ENCODE results near the gene ANO9. TPM values are rescaled to one million over a fixed set of nuclear protein-coding genes. Genes with fewer than 3 reads are reported as not detected.
A peak's percentile ranks its signal among the peaks of the same experiment; 100 is the strongest.

ANO9 gene
- total and polyA plus RNA-seq, 2 experiments from 2014 or later: 9.0 to 10.2 TPM

DNA sequence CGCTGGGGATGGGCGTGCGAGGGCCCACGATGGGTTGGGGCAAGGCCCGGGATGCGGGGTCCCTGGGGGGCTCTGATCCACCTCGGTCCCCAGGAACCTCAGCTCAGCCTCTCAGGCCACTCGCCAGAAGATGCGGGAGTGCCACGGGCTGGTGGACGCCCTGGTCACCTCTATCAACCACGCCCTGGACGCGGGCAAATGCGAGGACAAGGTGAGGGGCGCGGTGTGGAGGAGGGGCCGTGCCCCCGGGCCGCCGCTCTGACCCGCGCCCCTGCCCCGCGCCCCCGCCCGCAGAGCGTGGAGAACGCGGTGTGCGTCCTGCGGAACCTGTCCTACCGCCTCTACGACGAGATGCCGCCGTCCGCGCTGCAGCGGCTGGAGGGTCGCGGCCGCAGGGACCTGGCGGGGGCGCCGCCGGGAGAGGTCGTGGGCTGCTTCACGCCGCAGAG is 41.5 kb downstream of the ANO9 start:
- H3K79me2 ChIP-seq (replicated peaks; ENCODE audit: insufficient read depth): no peaks in the 10 kb centered on the region
- H3K4me2 ChIP-seq: no peak overlapping the region
- TF ChIP-seq POLR2AphosphoS5 (IDR thresholded peaks at IDR 0.05; ENCODE audit: low read depth): no peak
- TF ChIP-seq, protein P1, sequence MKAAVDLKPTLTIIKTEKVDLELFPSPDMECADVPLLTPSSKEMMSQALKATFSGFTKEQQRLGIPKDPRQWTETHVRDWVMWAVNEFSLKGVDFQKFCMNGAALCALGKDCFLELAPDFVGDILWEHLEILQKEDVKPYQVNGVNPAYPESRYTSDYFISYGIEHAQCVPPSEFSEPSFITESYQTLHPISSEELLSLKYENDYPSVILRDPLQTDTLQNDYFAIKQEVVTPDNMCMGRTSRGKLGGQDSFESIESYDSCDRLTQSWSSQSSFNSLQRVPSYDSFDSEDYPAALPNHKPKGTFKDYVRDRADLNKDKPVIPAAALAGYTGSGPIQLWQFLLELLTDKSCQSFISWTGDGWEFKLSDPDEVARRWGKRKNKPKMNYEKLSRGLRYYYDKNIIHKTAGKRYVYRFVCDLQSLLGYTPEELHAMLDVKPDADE (IDR thresholded peaks at IDR 0.05): no peak
- TF ChIP-seq JUNB (IDR thresholded peaks at IDR 0.05; ENCODE audit: unreplicated experiment): no peak
- TF ChIP-seq EZH2phosphoT487 (IDR thresholded peaks at IDR 0.05; ENCODE audit: unreplicated experiment): no peak
- no peak for TF ChIP-seq NANOG (IDR thresholded peaks at IDR 0.05; ENCODE audit: borderline replicate concordance)
- TF ChIP-seq, protein P2, sequence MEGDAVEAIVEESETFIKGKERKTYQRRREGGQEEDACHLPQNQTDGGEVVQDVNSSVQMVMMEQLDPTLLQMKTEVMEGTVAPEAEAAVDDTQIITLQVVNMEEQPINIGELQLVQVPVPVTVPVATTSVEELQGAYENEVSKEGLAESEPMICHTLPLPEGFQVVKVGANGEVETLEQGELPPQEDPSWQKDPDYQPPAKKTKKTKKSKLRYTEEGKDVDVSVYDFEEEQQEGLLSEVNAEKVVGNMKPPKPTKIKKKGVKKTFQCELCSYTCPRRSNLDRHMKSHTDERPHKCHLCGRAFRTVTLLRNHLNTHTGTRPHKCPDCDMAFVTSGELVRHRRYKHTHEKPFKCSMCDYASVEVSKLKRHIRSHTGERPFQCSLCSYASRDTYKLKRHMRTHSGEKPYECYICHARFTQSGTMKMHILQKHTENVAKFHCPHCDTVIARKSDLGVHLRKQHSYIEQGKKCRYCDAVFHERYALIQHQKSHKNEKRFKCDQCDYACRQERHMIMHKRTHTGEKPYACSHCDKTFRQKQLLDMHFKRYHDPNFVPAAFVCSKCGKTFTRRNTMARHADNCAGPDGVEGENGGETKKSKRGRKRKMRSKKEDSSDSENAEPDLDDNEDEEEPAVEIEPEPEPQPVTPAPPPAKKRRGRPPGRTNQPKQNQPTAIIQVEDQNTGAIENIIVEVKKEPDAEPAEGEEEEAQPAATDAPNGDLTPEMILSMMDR (conservative IDR thresholded peaks at IDR 0.05; ENCODE audit: low read depth in 2 of 2): no peak
- TF ChIP-seq, protein P3, sequence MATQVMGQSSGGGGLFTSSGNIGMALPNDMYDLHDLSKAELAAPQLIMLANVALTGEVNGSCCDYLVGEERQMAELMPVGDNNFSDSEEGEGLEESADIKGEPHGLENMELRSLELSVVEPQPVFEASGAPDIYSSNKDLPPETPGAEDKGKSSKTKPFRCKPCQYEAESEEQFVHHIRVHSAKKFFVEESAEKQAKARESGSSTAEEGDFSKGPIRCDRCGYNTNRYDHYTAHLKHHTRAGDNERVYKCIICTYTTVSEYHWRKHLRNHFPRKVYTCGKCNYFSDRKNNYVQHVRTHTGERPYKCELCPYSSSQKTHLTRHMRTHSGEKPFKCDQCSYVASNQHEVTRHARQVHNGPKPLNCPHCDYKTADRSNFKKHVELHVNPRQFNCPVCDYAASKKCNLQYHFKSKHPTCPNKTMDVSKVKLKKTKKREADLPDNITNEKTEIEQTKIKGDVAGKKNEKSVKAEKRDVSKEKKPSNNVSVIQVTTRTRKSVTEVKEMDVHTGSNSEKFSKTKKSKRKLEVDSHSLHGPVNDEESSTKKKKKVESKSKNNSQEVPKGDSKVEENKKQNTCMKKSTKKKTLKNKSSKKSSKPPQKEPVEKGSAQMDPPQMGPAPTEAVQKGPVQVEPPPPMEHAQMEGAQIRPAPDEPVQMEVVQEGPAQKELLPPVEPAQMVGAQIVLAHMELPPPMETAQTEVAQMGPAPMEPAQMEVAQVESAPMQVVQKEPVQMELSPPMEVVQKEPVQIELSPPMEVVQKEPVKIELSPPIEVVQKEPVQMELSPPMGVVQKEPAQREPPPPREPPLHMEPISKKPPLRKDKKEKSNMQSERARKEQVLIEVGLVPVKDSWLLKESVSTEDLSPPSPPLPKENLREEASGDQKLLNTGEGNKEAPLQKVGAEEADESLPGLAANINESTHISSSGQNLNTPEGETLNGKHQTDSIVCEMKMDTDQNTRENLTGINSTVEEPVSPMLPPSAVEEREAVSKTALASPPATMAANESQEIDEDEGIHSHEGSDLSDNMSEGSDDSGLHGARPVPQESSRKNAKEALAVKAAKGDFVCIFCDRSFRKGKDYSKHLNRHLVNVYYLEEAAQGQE (IDR thresholded peaks at IDR 0.05; ENCODE audit: unreplicated experiment): no peak
- no peak for TF ChIP-seq CREB1 (CRISPR knock-in tag; IDR thresholded peaks at IDR 0.05; ENCODE audit: low read depth)
- TF ChIP-seq EZH2 (IDR thresholded peaks at IDR 0.05; ENCODE audit: low read depth, unreplicated experiment): no peak
- TF ChIP-seq, protein P4, sequence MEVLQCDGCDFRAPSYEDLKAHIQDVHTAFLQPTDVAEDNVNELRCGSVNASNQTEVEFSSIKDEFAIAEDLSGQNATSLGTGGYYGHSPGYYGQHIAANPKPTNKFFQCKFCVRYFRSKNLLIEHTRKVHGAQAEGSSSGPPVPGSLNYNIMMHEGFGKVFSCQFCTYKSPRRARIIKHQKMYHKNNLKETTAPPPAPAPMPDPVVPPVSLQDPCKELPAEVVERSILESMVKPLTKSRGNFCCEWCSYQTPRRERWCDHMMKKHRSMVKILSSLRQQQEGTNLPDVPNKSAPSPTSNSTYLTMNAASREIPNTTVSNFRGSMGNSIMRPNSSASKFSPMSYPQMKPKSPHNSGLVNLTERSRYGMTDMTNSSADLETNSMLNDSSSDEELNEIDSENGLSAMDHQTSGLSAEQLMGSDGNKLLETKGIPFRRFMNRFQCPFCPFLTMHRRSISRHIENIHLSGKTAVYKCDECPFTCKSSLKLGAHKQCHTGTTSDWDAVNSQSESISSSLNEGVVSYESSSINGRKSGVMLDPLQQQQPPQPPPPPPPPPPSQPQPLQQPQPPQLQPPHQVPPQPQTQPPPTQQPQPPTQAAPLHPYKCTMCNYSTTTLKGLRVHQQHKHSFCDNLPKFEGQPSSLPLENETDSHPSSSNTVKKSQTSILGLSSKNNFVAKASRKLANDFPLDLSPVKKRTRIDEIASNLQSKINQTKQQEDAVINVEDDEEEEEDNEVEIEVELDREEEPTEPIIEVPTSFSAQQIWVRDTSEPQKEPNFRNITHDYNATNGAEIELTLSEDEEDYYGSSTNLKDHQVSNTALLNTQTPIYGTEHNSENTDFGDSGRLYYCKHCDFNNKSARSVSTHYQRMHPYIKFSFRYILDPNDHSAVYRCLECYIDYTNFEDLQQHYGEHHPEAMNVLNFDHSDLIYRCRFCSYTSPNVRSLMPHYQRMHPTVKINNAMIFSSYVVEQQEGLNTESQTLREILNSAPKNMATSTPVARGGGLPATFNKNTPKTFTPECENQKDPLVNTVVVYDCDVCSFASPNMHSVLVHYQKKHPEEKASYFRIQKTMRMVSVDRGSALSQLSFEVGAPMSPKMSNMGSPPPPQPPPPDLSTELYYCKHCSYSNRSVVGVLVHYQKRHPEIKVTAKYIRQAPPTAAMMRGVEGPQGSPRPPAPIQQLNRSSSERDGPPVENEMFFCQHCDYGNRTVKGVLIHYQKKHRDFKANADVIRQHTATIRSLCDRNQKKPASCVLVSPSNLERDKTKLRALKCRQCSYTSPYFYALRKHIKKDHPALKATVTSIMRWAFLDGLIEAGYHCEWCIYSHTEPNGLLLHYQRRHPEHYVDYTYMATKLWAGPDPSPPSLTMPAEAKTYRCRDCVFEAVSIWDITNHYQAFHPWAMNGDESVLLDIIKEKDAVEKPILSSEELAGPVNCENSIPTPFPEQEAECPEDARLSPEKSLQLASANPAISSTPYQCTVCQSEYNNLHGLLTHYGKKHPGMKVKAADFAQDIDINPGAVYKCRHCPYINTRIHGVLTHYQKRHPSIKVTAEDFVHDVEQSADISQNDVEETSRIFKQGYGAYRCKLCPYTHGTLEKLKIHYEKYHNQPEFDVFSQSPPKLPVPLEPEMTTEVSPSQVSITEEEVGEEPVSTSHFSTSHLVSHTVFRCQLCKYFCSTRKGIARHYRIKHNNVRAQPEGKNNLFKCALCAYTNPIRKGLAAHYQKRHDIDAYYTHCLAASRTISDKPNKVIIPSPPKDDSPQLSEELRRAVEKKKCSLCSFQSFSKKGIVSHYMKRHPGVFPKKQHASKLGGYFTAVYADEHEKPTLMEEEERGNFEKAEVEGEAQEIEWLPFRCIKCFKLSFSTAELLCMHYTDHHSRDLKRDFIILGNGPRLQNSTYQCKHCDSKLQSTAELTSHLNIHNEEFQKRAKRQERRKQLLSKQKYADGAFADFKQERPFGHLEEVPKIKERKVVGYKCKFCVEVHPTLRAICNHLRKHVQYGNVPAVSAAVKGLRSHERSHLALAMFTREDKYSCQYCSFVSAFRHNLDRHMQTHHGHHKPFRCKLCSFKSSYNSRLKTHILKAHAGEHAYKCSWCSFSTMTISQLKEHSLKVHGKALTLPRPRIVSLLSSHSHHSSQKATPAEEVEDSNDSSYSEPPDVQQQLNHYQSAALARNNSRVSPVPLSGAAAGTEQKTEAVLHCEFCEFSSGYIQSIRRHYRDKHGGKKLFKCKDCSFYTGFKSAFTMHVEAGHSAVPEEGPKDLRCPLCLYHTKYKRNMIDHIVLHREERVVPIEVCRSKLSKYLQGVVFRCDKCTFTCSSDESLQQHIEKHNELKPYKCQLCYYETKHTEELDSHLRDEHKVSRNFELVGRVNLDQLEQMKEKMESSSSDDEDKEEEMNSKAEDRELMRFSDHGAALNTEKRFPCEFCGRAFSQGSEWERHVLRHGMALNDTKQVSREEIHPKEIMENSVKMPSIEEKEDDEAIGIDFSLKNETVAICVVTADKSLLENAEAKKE (CRISPR knock-in tag; IDR thresholded peaks at IDR 0.05): no peak
- no peak for TF ChIP-seq ZNF331 (CRISPR knock-in tag; IDR thresholded peaks at IDR 0.05; ENCODE audit: low read depth)
- TF ChIP-seq ZNF114 (CRISPR knock-in tag; IDR thresholded peaks at IDR 0.05): no peak
- TF ChIP-seq STAT1 (IDR thresholded peaks at IDR 0.05; ENCODE audit: unreplicated experiment): no peak
- no peak overlapping the region for H2AFZ ChIP-seq
- no peaks in the 10 kb centered on the region for H3K9me2 ChIP-seq (ENCODE audit: insufficient read depth)
- ATAC-seq (peak; percentile 17), DNase-seq (ENCODE audit: low spot score) (no peak)
- Mint-ChIP-seq H3K4me1 (no peaks in the 10 kb centered on the region; the same call in 2 of the 3 replicates), H3K27me3 (ENCODE audit: insufficient read depth, low read depth, poor library complexity) (peaks cover 18% of the 10 kb centered on the region), H3K9me3 (peaks cover 24% of the 10 kb centered on the region), H3K4me3 (no peak overlapping the region), H3K27ac (no peak overlapping the region), H3K36me3 (ENCODE audit: low read depth) (peaks cover 14% of the 10 kb centered on the region)
- no peaks in the 10 kb centered on the region for H3K36me3 ChIP-seq (ENCODE audit: insufficient read depth)
- no peaks in the 10 kb centered on the region for H3K4me1 ChIP-seq (ENCODE audit: insufficient read depth)
- no peaks in the 10 kb centered on the region for H3K27me3 ChIP-seq (ENCODE audit: insufficient read depth)
- H4K20me1 ChIP-seq (replicated peaks; ENCODE audit: insufficient read depth): no peaks in the 10 kb centered on the region
- H3F3A ChIP-seq (replicated peaks; ENCODE audit: low read depth): no peaks in the 10 kb centered on the region
- no peak overlapping the region for H3K27ac ChIP-seq (ENCODE audit: low read depth)
- H3K4me3 ChIP-seq: no peak overlapping the region
